NB4 (cell line): ENCODE results near the gene DENND11.

ENCODE experiments used
- DNase-seq: peaks from one replicate; pipeline ENCODE4 v3.0.0; 2010; ENCODE audit warnings: low read depth
- H3K4me3 ChIP-seq: one replicate; pipeline ENCODE4 v1.5.1; 2011; ENCODE audit warnings: mild to moderate bottlenecking, low read depth, low read length, moderate library complexity
- MYC ChIP-seq: IDR thresholded peaks from 2 replicates; pipeline ENCODE4 v1.6.1; 2011; ENCODE audit warnings: low read depth, low read length
- POLR2A ChIP-seq: IDR thresholded peaks from 2 replicates; pipeline ENCODE4 v1.6.1; 2011; ENCODE audit warnings: mild to moderate bottlenecking; ENCODE audit not compliant: insufficient read length; ENCODE audit errors: extremely low read depth
- TF ChIP-seq, protein P1 (sequence below): IDR thresholded peaks from 2 replicates; pipeline ENCODE4 v1.6.1; 2011; ENCODE audit warnings: low read depth, low read length
- TF ChIP-seq, protein P2 (sequence below): IDR thresholded peaks from one replicate; pipeline ENCODE4 v1.5.1; 2012; ENCODE audit warnings: low read depth, low read length

Gene DENND11

DNA sequence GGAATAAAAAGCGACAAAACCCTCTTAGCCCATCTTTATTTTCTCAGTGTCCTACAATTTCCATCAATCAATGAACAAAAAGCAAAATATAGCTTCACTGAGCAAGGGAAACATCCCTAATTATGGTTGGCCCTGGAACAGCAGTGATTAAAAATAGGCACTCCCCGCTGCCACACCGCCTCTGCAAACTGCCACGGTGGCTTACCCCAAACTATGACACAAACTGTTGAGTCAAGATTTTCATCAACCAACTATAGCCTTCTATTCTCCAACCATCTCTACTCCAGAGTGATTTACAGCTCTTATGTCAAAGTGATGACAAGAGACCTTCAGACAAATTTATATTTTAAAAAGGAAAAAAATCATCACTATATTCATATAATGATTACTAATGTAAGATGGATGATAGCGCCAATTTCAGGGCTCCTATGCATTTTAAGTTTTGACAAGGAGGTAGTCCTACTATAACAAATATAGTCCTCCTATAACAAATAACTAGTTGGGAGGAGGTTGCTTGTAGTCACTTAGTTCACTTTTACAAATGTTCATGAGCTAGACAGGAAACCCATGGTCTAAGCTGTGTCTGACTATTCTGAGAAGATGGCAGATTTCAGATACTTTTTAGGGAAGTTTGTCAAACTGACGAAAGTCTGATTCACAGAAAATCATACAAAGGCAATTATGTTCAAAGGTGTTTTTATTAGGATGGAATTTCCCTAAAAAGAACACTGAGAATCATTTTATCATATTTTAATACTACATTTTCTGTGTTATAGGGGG lies 26.3 kb downstream of the DENND11 start:
- DNase-seq = peak; percentile 29
- H3K4me3 ChIP-seq = no peak overlapping the region
- TF ChIP-seq MYC = no peak
- TF ChIP-seq, protein P1, sequence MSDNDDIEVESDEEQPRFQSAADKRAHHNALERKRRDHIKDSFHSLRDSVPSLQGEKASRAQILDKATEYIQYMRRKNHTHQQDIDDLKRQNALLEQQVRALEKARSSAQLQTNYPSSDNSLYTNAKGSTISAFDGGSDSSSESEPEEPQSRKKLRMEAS = no peak
- no peak for TF ChIP-seq POLR2A
- TF ChIP-seq, protein P2, sequence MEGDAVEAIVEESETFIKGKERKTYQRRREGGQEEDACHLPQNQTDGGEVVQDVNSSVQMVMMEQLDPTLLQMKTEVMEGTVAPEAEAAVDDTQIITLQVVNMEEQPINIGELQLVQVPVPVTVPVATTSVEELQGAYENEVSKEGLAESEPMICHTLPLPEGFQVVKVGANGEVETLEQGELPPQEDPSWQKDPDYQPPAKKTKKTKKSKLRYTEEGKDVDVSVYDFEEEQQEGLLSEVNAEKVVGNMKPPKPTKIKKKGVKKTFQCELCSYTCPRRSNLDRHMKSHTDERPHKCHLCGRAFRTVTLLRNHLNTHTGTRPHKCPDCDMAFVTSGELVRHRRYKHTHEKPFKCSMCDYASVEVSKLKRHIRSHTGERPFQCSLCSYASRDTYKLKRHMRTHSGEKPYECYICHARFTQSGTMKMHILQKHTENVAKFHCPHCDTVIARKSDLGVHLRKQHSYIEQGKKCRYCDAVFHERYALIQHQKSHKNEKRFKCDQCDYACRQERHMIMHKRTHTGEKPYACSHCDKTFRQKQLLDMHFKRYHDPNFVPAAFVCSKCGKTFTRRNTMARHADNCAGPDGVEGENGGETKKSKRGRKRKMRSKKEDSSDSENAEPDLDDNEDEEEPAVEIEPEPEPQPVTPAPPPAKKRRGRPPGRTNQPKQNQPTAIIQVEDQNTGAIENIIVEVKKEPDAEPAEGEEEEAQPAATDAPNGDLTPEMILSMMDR = no peak

DNA sequence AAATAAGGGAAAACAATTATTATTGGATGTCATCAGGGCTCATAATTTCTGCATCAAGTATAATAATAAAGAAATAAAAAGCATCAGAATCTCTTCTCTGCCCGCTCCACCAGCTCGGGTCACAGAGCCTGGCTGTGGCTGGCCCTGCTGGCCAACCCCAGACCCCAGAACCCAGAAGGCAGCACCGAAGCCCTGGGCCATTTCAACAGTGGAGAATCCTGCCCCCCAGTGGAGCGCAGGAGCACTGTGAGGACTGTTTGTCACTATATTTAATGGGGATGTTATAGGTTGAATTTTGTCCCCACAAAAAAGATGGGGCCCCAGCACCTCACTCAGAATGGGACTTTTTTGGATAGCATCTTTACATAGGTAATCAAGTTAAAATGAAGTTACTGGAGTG lies 27.3 kb downstream of the DENND11 start:
- TF ChIP-seq POLR2A (no peak), MYC (no peak)
- TF ChIP-seq, protein P1 = no peak
- TF ChIP-seq, protein P2 = peak; percentile 51
- no peak overlapping the region for H3K4me3 ChIP-seq
- peak; percentile 23 for DNase-seq

DNA sequence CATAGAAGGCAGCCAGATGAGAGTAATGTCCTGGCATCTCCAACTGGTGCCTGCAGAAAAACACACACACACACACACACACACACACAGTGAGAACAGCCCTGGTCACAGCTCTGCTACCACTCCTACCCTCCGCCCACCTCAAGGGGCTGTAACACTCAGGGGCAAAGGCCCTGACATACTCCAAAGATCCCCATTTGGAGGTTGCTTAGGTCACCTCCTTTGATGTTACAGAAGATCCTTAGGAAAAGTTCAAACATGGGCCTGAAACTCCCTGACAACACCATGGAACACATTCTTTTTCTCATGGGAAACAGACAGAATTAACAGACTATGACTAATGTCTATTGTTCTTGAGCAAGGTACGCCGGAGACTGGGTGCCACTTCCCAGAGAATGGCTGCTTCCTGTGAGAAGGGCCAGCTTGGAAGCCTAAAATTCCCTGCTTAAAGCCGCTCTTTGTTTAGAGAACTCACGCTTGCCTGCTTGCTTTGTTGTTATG lies 27.7 kb downstream of the DENND11 start:
- TF ChIP-seq, protein P1 = no peak
- TF ChIP-seq, protein P2 = no peak
- TF ChIP-seq POLR2A (no peak), MYC (no peak)
- no peak overlapping the region for H3K4me3 ChIP-seq
- no peak for DNase-seq

DNA sequence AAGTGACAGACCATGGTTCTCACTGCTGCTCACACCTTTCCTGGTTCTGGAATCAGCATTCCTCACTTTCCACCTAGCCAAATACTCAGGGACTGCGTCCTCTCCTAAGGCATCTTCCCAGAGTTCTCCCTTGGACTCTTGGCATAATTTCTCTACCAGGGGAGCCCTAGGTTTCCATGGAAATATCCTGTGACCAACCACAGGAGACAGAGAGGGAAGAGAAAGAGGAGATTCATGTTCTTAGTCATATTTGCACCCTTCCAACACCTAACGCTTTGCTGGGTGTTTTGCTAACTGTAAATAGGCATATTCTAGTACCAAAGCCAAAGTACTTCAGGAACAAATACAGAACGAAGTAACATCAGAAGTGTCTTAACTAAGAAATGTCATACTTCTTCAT lies 28.6 kb downstream of the DENND11 start:
- no peak for DNase-seq
- H3K4me3 ChIP-seq = no peak overlapping the region
- TF ChIP-seq, protein P1 = no peak
- TF ChIP-seq, protein P2 = no peak
- TF ChIP-seq POLR2A = no peak
- no peak for TF ChIP-seq MYC

DNA sequence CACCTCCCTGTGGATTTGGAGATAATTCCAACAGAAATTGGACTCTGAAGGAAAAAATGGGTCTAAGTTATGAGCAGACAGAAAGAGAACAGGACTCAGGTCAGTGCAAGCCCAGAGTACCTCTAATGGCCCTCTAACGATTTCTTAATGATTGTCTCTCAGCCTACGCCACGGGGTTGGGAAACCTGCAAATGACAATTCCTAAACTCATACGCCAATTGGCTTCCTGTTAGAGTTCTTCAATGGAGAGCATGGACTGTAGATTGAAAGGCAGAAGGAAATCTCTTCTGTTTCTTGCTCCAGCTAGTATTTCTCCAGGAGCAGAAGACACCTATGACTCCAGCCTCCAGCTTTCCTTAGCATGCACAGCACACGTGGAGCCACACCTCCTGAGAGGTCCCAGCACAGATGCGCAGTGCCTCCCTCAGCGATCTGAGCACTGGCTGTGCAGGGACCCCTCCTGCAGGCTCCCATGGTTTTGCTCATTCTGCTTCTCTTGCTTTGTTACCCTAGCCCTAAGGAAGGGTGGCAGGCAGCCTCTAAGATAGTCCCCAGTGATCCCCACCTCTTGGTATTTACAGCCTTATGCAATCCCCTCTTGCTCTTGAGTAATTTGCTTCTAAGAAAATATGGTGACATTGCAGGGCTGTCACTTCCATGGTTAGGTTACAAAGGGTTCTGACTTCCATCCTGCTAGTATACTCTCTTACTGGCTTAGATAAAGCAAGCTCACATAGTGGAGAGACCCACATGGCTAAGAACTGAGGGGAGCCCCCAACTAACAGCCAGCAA lies 30.1 kb downstream of the DENND11 start:
- H3K4me3 ChIP-seq = no peak overlapping the region
- TF ChIP-seq, protein P1 = no peak
- TF ChIP-seq POLR2A = no peak
- no peak for TF ChIP-seq MYC
- TF ChIP-seq, protein P2 = no peak
- DNase-seq = peak; percentile 75
